Stimulated activated CD4-positive, alpha-beta T cell treated with anti-CD3 and anti-CD28 coated beads, Interleukin-1b, Interleukin-23, amount 100 ng/mL, for 1 hour (primary cell): ENCODE results near the gene MTFR1L.

Experiments used
- DNase-seq, 2 donors: peaks; one replicate each; pipeline ENCODE4 v3.0.0-alpha.2; 2020; ENCODE audit warnings: low read depth in 2 of 2

Gene MTFR1L

DNA sequence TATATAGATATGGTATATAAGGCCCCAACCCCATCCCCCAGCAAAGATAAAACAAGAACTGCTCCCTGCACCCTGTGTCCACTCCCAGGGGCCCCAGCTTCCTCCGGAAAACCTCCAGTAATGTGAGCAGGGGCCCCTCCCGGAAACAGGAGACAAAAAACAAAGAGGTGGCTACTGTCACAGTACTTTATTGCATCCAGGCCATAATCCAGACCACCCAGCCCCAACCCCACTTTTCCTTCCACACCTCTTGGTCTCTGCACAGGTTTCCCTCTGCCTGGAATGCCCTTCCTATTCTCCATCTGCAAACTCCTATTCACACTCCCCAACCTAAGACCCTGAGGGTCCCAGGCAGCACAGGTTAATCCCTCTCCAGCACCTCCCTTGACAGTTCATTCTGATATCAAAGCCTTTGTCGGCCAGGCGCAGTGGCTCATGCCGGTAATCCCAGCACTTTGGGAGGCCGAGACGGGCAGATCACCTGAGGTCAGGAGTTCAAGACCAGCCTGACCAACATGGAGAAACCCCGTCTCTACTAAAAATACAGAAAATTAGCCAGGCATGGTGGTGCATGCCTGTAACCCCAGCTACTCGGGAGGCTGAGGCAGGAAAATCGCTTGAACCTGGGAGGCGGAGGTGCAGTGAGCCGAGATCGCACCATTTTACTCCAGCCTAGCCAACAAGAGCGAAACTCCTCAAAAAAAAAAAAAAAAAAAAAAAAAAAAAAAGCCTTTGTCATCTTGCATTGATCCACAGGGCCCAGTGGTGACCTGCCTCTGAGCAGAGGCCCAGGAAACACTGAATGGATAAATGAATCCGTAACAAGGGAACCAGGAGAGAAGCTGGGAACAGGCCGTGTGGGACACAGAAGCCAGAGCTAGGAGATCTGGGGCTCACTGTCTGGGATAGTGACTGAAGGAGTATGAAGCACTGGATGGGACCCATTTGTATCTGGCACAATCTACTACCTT is 41.8 kb downstream of the MTFR1L start:
- no peak for DNase-seq

DNA sequence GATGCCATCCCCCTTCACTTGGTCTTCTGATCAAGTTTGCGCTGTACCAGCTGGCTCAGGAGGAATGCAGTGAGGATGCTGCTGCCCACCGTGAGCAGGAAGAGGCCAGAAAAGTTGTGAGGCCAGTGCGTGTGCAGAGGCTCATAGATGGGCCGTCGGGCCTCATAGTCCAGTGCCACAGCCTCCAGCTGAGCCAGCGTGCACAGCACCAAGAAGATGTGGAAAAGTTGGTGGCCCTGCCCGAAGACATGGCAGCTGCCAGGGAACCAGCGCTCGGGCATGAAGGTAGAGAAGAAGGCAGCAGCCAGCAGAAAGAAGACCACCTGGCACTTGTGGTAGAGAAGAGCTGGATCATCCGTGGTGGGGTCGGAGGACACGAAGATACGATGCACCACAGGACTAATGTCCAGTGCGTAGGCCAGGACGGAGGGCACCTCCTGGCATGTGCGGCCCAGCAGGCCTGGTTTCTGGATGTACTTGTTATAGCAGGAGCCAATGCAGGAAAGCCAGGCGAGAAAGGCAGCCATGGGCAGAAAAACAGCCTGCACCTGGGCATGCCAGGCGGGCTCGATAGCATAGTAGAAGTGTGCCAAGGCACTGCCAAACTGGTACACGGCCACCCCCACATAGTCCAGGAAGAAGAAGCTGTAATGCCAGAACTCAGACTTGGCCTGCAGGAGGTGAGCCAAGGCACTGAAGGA is 43.2 kb downstream of the MTFR1L start:
- no peak for DNase-seq

DNA sequence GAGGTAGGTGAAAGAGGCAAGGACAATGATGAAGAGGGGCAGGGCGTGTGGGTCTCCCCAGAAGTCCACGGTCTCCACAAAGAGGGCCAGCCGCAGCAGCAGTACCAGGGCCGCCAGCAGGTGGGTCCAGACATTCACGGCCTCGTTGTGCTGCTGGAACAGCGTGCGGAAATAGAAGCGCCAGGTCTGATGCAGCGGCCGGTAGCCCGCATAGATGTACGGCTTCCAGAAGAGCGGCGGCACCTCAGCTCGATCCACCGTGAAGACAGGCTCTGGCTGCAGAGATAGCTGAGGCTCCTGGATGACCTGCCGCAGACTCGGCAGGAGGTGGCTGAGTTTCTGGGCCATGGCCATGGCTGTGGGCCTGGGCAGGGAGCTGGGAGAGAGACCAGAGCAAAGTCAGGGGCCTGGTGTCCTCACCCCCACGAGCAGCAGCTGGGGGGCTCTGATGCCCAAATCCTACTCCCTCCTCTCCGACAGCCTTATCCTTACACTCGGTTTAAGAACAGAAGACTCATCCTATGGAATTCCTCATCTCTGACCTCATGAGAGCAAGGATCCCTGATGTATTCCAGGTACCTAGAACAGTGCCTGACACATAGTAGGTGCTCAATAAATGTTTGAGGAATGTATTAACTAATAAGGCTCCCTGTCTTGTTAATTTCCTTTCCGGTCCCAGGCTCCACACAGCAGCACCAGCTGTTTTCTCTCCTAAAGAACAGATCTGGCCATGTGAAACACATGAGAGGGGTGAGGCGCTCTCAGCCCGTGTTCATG is 43.9 kb downstream of the MTFR1L start:
- DNase-seq, result no peak

DNA sequence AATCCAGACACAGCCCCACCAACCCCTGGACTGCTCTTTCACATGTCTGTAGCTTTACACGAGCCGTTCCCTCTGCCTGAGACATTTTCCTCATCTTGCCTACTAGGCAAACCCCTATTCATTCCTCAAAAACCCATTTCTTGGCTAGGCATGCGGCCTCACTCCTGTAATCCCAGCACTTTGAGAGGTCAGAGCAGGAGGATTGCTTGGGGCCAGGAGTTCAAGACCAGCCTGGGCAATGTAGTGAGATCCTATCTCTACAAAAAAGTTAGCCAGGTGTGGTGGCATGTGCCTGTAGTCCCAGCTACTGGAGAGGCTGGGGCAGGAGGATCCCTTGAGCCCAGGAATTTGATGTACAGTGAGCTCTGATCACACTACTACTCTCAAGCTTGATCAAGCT is 44.7 kb downstream of the MTFR1L start:
- no peak for DNase-seq

DNA sequence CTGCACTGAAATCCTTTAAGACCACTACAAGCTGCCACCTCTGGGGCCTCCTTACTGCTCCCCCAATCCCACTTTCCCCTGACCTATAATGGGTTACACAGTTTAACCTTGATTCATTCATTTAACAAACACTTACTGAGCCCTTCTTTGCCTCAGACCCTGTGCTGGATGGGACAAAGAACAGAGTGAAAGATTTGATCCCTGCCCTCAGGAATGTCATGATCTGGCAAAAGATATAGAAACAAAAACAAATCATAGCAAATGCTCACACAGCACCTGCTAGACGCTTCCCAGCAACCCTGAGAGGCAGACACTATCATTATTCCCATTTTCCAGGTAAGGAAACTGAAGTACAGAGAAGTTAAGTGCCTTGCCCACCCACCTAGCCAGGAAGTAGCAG is 46.5 kb downstream of the MTFR1L start:
- no peak for DNase-seq

DNA sequence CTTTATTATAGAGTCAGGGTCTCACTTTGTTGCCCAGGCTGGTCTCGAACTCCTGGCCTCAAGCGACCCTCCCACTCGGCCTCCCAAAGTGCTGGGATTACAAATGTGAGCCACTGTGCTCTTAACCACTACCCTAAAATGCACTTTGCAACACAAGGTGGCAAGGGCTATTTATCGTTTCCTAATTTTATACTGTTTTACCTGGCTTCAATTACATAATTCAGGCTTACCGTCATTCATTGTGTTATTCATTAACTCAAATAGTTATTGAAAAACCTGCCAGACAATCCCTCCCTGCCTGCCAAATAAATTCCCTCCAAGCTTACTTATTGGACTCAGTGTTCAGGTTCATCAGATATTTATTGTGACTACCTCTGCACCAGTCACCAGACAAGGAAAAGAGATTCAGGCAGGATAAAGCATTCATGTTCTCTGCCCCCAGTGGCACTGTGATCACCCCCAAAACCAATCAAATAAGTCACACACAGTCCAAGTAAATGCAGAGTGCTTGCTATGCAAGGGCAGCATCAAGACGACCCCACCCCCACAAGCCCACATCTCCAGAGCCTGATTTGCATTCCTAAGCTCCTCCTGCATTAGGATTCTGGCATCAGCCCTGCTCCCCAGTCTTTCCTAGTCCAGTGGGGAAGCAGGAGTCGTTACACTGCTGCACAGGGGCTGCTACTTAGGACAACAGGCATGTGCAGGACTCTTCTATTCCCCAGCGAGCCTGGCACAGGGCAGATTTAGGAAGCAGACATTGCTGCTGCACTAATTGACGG is 47.6 kb downstream of the MTFR1L start:
- no peak for DNase-seq

DNA sequence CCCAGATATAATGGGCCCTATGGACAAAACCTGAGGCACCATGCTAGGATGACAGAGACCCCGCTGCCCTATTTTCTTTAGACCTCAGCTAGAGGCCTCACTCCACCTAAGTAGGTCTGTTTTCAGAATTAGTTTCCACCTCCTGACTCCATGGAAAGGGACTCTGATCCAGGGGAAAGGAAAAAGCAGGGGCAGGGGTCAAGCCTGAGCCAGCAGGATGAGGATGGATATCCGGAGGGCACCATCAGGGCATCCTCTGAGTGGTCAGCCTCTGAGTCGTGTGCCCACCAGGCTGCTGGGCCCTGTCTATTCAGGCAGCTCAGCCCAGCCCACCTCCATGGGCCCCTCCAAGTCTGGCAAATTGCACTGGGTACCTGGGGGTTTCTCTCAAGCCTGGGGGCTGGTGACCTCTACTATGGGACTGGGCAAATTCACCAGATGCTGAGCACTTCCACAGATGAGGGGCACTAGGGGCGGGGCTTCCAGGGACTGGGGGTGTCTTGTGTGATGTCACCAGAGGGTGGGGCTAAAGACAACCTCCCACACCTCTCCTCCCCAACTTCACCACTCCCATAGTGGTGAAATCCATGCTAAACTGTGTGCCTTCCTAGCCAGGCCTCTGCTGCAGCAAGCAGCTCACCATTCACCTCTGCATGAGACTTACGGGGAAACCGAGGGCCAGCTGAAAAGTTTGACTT is 50.3 kb downstream of the MTFR1L start:
- no peak for DNase-seq

DNA sequence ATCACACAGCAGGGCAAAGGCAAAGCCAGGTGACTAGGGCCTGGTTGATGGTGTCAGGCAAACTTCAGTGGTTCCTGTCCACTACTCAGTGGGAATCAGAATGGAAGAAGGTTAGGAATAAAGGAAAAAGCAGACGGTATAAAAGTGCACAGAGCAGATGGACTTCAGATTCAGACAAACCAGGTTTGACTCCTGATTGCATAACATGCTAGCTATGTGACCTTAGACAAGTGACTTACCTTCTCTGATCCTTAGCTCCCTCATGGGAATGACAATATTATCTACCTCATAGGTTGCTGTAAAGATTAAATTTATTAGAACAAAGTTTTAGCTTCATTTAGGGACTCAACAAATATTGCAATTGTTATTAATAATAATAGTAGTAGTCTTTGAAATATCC is 50.9 kb downstream of the MTFR1L start:
- no peak for DNase-seq

DNA sequence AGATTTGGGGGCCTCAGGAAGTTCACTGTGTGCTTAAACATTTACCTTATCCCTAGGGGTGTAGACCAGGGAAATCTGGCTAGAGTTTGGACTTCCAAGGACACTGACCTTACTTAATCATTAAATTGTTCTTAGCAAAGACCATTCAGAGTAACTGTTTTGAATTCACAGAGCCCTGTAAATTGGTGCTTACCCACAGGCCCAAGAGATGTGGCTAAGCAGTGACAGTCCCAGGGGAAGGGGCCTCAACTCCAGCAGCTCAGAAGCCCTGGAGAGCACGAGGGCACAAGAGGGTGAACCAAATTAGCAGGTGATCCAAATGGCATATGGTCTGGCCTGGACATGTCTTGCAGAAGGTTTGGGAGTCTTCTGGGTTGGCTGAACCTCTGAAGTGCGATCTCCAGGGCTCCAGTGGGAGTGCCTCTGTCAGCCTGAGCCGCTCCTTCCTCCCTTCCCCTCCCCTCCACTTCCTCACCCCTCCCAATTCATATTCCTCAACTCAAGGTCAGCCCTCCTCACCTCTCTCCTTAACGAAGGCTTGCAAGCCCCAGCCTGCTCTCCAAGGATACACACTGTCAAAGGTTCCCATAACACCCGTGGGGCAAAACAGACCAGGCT is 51.4 kb downstream of the MTFR1L start:
- DNase-seq, result no peak

DNA sequence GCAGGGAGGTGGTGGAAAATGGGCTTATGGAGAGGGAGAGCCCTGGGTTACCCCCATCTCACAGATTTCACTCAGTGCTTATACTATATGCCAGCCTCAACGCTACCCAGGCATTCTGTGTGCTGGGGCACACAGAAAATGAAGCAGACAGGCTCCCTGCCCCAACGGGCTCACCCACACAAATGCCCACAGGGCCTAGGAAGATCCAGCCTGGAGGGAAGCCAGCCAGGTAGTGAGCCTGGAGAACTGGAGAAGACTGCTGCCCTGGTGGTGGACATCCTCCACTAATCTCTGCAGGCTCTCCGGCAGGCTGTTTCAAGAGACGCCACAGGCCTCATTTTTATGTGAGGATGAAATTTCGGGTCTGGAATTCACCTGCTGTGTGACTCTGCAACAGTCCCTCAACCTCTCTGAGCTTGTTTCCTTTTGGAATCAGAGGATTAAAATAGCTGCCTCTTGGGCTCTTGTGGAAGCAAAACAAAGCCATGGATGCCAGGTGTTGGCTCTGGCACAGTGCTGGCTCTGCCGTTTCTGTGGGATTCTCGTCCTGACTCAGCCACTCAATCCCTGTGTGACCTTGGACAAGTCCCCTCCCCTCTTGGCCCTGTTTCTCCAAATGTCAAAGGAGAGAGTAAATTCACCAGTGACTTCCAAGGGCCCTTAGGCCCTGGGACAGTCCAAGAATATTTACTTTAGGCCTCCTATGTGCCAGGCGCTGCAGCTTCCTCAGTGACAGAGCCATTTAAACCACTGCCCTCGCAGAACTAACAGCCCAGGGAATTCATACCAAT is 52.1 kb downstream of the MTFR1L start:
- no peak for DNase-seq

DNA sequence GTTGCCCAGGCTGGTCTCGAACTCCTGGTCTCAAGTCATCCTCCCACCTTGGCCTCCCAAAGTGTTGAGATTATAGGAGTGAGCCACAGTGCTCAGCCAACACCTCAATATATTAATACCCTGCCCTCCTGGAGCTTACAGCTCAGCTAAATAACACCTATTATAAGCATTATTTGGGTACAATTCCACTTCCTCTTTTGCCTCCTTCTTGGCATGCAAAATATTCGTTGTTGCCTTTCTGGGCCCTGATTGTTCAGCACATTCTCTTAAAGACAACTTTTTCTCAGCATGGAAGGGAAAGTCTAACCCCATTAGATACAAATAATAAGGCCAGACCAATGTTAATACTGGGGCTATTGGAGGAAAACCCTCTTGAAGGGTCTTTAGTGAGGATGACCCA is 53.0 kb downstream of the MTFR1L start:
- no peak for DNase-seq

DNA sequence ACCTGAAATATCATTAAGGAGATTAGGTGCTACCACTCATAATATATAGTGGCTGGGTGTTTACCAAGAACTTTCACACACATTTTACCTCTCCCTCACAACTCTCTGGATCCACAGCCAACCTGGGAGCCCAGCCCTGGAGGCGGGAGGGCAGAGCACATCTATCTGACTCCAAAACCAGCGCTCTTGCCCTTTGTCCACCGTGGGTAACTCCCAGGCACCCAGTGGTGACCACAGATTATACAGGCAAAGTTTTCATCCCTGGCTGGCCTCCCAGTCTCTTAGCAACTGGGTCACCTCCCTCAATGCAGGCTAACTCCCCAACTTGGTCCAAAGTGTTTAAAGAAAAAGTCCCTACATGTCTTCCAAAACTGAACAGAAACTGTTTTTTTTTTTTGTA is 53.4 kb downstream of the MTFR1L start:
- DNase-seq, result no peak

DNA sequence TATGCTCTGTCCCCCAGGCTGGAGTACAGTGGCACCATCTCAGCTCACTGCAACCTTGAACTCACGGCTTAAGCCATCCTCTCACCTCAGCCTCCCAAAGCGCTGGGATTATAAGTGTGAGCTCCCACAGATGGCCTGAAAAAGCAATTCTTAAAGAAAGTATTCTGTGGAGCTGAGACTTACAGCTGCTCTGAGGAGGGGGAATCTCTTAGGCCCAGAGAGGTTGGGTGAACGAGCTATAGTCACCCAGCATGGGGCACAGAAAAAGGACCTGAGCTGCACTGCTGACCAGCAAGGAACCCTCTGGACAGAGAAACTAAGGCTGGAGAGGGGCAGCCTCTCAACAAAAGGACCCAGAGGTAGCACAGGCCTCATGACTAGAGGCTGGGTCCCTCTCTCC is 54.5 kb downstream of the MTFR1L start:
- no peak for DNase-seq

DNA sequence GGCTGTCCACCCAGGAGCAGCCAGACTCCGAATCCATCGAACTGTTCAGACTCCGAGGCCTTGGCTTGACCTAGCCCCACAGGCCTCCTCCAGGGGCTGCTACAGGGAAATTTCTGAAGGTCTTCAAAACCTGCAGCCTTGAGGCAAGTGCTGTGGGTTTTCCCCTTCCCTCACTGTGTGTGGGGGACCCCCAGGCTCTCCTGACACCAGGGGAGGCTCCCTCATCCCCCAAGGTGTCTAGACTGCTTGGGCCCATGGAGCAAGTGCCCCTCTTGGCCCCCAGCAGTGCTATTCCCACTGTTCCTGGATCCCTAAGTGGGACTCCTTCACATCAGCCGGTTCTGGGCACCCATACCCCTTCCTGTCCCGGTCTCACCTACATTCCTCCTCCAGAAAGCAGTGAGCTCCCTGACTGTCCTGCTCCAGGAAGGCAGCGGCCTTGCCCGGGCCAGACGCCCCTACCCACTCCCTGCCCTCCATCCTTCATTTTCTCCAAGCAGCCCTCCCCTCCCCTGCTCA is 54.9 kb downstream of the MTFR1L start:
- DNase-seq, result no peak

DNA sequence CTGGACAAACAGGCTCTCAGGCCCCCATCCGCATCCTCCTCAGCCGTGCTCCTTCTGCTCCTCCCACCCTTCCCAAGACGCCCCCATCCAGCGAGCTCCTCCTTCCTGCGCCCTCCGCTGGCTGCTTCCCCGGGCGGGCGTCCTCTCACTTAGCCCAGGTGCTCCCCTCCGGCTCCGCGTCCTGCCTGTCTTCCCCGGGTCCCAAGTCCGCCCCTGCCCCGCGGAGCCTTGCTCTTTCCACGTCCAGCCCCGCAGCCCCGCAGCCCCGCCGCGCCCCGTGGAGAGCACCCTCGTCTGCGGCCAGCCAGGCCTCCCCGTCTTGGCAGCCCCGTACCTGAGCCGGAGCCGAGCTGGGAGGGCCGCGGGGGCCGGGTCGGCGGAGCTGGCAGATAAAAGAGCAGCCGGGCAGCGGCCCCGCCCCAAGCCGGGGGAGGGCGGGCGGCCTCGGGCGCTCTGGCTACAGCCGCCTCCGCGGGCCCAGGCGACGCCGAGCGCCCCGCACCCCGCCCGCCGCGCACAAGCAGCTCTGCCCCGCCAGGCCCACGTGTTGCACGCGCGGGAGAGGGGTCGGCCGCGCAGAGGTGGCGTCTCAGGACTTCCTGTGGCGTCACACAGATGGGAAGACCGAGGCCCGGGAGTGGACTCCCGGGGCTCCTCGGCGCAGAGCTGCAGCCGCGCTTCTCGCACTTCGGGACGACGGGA is 55.6 kb downstream of the MTFR1L start, which contains the start of gene PAQR7:
Gene PAQR7 (minus strand): TSS at position 555 of the 702 bp plus-strand sequence. CDS start 11,869 bp downstream, outside the sequence.
- DNase-seq, result peak in 1 of 2 donors; percentile 28

DNA sequence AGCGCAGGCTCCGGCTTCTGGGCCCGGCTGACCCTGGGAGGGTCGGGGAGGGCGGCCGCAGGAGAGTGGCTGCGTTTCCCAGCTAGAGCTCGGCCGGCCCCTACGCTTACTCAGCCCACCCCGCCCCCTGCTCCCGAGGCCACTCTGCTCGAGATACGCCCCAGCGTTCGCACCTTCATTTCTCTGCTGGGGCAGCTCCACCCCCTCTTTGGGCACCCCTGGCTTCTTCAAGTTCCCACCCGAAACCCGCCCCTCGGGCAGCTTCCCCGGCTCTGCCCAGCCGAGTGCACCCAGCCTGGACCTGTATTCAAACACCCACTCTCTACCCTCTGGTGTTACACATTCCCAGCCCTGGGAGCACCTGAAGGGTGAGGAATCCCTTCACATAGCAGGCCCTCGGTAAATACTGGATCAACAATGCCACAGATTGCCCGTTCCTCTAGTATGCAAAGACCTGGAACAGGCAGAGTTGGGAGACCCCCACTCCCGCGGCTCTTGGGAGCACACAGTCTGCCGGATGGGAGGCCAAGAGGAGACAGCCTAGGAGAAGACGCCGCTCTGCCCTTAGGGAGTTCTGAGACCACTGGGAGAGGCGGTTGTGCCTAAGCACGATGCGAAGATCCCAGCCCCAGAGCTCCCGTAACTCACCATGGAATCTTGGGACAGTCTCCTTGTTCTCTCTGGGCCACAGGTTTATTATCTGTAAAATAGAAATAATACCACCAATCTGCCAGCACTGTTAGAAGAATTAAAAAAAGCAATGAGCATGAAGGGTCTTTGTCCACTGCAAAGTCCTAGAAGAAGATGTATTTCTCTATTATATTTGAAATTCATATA is 56.3 kb downstream of the MTFR1L start:
- no peak for DNase-seq

DNA sequence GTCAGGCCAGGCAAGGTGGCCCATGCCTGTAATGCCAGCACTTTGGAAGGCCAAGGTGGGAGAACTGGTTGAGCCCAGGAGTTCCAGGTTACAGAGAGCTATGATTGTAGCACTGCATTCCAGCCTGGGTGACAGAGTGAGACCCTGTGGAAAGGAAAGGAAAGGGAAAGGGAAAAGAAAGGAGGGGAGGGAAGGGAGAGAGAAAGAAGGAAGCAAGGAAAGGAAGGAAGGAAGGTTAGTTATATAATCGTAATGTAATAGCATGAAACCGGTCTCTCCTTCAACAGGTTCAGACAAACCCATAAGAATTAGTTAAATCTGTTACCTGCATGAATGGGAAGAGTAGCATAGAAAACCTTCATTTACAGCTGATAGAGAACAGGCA is 56.9 kb downstream of the MTFR1L start:
- no peak for DNase-seq

DNA sequence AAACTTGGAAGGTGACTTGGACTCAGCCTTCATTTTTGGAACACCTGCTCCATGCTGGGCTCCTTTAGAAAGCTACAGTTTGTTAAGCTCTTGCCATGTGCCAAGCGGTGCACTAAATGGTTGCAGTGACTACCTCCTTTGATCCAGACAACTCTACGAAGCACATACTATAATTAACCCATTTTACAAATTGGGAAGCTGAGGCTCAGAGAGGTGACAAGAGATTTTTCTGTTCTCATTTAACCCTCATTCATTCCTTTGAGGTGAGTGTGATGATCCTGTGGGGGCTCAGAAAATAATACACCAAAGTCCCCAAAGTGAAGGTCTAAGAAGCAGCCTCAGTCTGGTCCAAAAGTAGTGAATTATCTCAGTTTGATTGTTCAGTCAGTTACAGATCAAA is 57.4 kb downstream of the MTFR1L start:
- no peak for DNase-seq
